Gastrocnemius medialis (tissue), 4 donors: ENCODE measurements around the gene PLAGL2. TPM values are rescaled to one million over a fixed set of nuclear protein-coding genes. Genes with fewer than 3 reads are reported as not detected.

ENCODE experiments used
- ATAC-seq, 2 donors: fragments of 150-250 bp; one replicate each; pipeline ENCODE4 v1.9.1; 2016
- DNase-seq, 2 donors: peaks; one replicate each; pipeline ENCODE4 v3.0.0-alpha.2; 2019
- H3K27ac ChIP-seq, 4 donors: fragments of 200-600 bp; sonication (generic); 1 replicate in 1 of 4; 2 replicates in 3 of 4; pipeline ENCODE4 v1.5.1; 2016 to 2018; ENCODE audit warnings: mild to moderate bottlenecking in 2 of 4, moderate library complexity in 1 of 4
- H3K27me3 ChIP-seq, 3 donors: fragments of 200-600 bp; sonication (generic) in 2 of 3; 1 replicate in 1 of 3; 2 replicates in 2 of 3; pipeline versions ENCODE4 v1.5.1 to v1.6.0; 2016 to 2019; ENCODE audit warnings: mild to moderate bottlenecking in 1 of 3, moderate library complexity in 1 of 3
- H3K36me3 ChIP-seq, 2 donors: fragments of 200-600 bp; sonication (generic) in 1 of 2; one replicate each; pipeline ENCODE4 v1.5.1; 2017 to 2018
- H3K4me1 ChIP-seq, 2 donors: fragments of 200-600 bp; sonication (generic) in 1 of 2; one replicate each; pipeline ENCODE4 v1.5.1; 2016 to 2017; ENCODE audit warnings: mild to moderate bottlenecking in 2 of 2
- H3K4me3 ChIP-seq, 4 donors: fragments of 200-600 bp; sonication (generic) in 3 of 4; 1 replicate in 1 of 4; 2 replicates in 3 of 4; pipeline ENCODE4 v1.5.1; 2016 to 2019; ENCODE audit warnings: mild to moderate bottlenecking in 2 of 4
- H3K9me3 ChIP-seq, 3 donors: fragments of 200-600 bp; sonication (generic) in 2 of 3; 1 replicate in 1 of 3; 2 replicates in 2 of 3; pipeline ENCODE4 v1.5.1; 2016 to 2019
- POLR2A ChIP-seq, 2 donors: fragments of 450-650 bp; IDR thresholded peaks; one replicate each; pipeline ENCODE4 v1.6.1; 2017; ENCODE audit warnings: antibody characterized with exemption in 2 of 2, mild to moderate bottlenecking in 2 of 2, moderate library complexity in 2 of 2
- in situ Hi-C, 4 donors: fragments of 200-750 bp; cut with MboI; loops; one replicate each; pipeline versions ENCODE4 v1.15.0 to v1.8.0; 2017; ENCODE audit warnings: low sequenced_read_pairs in 4 of 4
- intact Hi-C: fragments of 100-400 bp; cut with DNase I; formaldehyde crosslinking; loops from one replicate; pipeline ENCODE4 v1.15.1; 2023; ENCODE audit warnings: low total_unique reads
- total RNA-seq, 4 donors: library from RNA; depleted of rRNA; stranded (reverse); fragments of >200 nt; gene quantifications; one replicate each; pipeline versions ENCODE4 v1.1.0 to v1.2.3, GENCODE V29; 2016
- TF ChIP-seq, protein P1 (sequence below), 5 experiments: fragments of 450-650 bp in 3 of 5; fragments of 200-600 bp in 2 of 5; sonication (generic) in 2 of 5; IDR thresholded peaks in 4 of 5; conservative IDR thresholded peaks in 1 of 5; 1 replicate in 4 of 5; 2 replicates in 1 of 5; pipeline ENCODE4 v1.5.1; 2016 to 2019; ENCODE audit warnings: antibody characterized with exemption in 5 of 5, mild to moderate bottlenecking in 3 of 5, moderate library complexity in 3 of 5

PLAGL2 gene
- total RNA-seq, 4 donors from 2014 or later: 1.4 to 6.5 (median 5.8) TPM

DNA sequence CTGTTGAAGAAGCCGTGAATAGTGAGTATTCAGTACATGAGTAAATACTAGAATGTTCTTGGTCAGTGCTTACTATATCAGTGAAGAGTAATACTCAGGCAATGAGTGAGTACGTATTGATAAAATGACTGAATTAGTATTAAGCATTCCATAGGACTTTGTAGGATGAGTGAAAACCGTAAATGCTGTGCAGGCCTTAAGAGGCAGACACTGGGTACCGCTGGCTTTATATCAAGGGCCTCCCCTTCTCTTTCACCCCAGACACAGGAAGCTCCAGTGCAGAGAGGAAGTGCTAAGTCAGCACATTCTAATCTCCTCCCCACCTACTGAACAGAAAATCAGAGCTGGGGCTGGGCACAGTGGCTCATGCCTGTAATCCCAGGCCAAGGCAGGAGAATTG is 24.3 kb upstream of the PLAGL2 start:
- in situ Hi-C loops: no loop called here
- H3K9me3 ChIP-seq: no peaks in the 10 kb centered on the region
- H3K27ac ChIP-seq: no peak overlapping the region
- H3K4me1 ChIP-seq: peaks cover 10 to 17% of the 10 kb centered on the region in 2 donors
- no peaks in the 10 kb centered on the region for H3K27me3 ChIP-seq
- peaks cover 0 to 68% of the 10 kb centered on the region in 2 donors for H3K36me3 ChIP-seq
- intact Hi-C loops: no loop called here
- TF ChIP-seq POLR2A (IDR thresholded peaks at IDR 0.05): no peak
- TF ChIP-seq, protein P1, sequence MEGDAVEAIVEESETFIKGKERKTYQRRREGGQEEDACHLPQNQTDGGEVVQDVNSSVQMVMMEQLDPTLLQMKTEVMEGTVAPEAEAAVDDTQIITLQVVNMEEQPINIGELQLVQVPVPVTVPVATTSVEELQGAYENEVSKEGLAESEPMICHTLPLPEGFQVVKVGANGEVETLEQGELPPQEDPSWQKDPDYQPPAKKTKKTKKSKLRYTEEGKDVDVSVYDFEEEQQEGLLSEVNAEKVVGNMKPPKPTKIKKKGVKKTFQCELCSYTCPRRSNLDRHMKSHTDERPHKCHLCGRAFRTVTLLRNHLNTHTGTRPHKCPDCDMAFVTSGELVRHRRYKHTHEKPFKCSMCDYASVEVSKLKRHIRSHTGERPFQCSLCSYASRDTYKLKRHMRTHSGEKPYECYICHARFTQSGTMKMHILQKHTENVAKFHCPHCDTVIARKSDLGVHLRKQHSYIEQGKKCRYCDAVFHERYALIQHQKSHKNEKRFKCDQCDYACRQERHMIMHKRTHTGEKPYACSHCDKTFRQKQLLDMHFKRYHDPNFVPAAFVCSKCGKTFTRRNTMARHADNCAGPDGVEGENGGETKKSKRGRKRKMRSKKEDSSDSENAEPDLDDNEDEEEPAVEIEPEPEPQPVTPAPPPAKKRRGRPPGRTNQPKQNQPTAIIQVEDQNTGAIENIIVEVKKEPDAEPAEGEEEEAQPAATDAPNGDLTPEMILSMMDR (IDR thresholded peaks at IDR 0.05 in 4 of 5, conservative IDR thresholded peaks at IDR 0.05 in 1 of 5): no peak
- no peak overlapping the region for H3K4me3 ChIP-seq
- no peak for ATAC-seq
- DNase-seq: no peak

- Histone ChIP-seq H3K27me3 (no peaks in the 10 kb centered on the region), H3K9me3 (no peaks in the 10 kb centered on the region), H3K4me1 (peaks cover 13 to 18% of the 10 kb centered on the region in 2 donors), H3K27ac (no peak overlapping the region), H3K36me3 (peaks cover 0 to 69% of the 10 kb centered on the region in 2 donors), H3K4me3 (no peak overlapping the region)
- TF ChIP-seq POLR2A (IDR thresholded peaks at IDR 0.05): no peak
- ATAC-seq: no peak
- no peak for DNase-seq
- in situ Hi-C loops: no loop called here
- intact Hi-C loops: no loop called here
These were observed 23.7 kb upstream of the PLAGL2 start for GRCh38 chr20:32231245-32231644.

GRCh38 chr20:32230707-32231106 is 23.2 kb upstream of the PLAGL2 start:
- in situ Hi-C loops (no loop called here), intact Hi-C loops (no loop called here)
- H3K36me3 ChIP-seq: peaks cover 0 to 67% of the 10 kb centered on the region in 2 donors
- no peak for DNase-seq
- TF ChIP-seq POLR2A (IDR thresholded peaks at IDR 0.05): no peak
- TF ChIP-seq, protein P1 (IDR thresholded peaks at IDR 0.05 in 4 of 5, conservative IDR thresholded peaks at IDR 0.05 in 1 of 5): no peak
- peaks cover 13 to 18% of the 10 kb centered on the region in 2 donors for H3K4me1 ChIP-seq
- H3K9me3 ChIP-seq: no peaks in the 10 kb centered on the region
- ATAC-seq: no peak
- no peak overlapping the region for H3K27ac ChIP-seq
- no peak overlapping the region for H3K4me3 ChIP-seq
- H3K27me3 ChIP-seq: no peaks in the 10 kb centered on the region

DNA sequence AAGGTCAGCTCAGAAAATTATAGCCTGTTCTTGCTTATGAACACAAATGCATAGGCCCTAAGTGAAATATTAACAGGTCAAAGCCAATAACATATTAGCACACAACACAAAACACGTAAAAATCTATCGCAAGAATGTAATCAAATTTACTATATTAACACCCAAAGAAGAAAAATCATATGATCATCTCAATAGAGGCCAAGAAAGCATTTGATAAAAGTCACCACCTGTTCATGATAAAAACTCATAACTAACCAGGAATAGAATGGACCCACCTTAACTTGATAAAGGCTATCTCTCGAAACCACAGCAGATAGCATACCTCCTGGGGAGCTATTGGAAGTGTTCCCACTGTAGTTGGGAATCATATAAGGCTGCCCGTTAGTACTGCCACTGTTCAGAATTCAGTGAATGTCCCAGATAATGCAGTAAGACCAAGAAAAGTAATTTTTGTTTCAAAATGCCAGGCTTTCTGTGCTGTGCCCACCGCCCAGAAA is 21.8 kb upstream of the PLAGL2 start:
- Histone ChIP-seq H3K4me3 (no peak overlapping the region), H3K27me3 (no peaks in the 10 kb centered on the region), H3K9me3 (no peaks in the 10 kb centered on the region), H3K4me1 (peaks cover 13 to 18% of the 10 kb centered on the region in 2 donors), H3K27ac (no peak overlapping the region), H3K36me3 (peaks cover 0 to 59% of the 10 kb centered on the region in 2 donors)
- in situ Hi-C loops: no loop called here
- ATAC-seq (no peak), DNase-seq (no peak)
- intact Hi-C loops: no loop called here
- TF ChIP-seq, protein P1 (IDR thresholded peaks at IDR 0.05 in 4 of 5, conservative IDR thresholded peaks at IDR 0.05 in 1 of 5): no peak
- no peak for TF ChIP-seq POLR2A (IDR thresholded peaks at IDR 0.05)

DNA sequence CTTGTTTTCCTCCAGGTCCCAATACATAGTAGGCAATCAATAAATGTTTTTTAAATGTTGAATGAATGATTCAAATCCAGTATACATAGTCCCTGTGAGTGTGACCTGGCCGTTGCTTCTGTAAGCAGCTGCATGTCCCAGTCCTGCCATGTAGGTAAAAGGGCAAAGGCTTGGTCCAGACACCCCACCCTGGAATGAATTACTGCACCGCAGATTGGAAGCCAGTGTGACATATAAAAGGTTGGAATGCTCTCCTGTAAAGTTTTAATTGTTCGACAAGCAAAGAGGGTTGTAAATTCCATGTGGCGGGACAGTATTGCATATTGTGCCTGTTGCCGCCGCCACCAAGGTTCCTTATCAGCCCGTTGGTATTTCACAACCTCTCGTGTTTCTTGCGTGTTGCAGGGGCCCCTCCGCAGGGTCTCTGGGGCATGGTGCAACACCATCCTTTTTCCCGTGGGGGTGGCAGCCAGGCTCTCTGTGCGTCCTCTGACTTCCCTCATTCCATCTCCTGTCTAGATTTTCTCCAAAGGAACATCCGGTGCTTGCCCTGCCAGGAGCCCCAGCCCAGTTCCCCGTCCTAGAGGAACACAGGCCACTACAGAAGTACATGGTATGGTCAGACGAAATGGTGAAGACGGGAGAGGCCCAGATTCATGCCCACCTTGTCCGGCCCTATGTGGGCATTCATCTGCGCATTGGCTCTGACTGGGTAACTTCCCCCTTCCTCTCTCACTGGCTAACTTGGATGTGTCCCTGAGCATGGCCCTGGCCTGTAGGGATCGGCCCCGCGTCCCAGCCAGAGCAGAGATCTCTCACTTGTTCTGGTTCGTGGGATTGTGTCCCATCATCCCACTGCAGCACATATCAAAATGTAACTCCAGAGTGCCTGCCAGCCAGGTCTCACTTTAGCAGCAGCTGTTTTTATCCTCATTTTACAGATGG is 20.5 kb upstream of the PLAGL2 start:
- H3K27me3 ChIP-seq: no peaks in the 10 kb centered on the region
- H3K4me1 ChIP-seq: peaks cover 13 to 18% of the 10 kb centered on the region in 2 donors
- TF ChIP-seq, protein P1 (IDR thresholded peaks at IDR 0.05 in 4 of 5, conservative IDR thresholded peaks at IDR 0.05 in 1 of 5): no peak
- no peak for TF ChIP-seq POLR2A (IDR thresholded peaks at IDR 0.05)
- H3K4me3 ChIP-seq: peak overlapping the region in 1 of 4 donors; percentile 25
- no peaks in the 10 kb centered on the region for H3K9me3 ChIP-seq
- intact Hi-C loops: no loop called here
- in situ Hi-C loops: no loop called here
- DNase-seq (no peak), ATAC-seq (peak; percentile 33 to 71)
- peaks cover 0 to 59% of the 10 kb centered on the region in 2 donors for H3K36me3 ChIP-seq
- peak overlapping the region; percentile 42 to 72 (median 58) for H3K27ac ChIP-seq
